Measurements from ENCODE around the gene DGCR8. TPM values are rescaled to one million over a fixed set of nuclear protein-coding genes. Genes with fewer than 3 reads are reported as not detected.

The DGCR8 gene
- total RNA-seq, 1 donor from 2014 or later, result 35.5 TPM

DNA sequence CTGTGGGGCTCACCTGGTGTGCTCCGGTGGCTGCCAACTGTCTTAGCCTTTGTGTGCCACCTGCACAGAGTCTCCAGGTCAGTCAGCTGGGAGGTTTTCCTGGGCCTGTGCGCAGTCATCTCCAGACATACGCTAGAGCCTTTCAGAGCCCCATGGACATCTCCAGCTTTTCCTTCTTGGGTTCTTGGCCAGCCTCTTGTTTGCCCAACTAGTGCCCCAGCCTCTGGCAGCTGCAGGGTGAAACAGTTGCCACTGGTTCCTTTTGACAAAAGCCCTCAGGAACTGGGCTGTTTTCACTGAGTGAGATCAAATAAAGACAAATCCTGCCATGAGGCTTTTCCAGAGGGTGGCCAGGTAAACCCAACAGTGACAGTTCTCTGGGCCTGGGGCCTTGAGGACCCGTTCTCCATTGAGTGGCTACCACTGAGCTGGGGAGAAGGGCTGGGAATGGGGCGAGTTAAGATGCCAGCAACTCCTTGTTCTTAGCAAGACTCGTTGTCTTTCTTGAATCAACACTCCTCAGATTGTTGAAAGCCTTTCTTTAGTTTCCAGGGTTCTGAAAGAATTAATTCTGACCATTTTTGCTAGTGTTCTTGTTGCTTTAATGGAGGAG lies 19.2 kb downstream of the DGCR8 start:
- Histone ChIP-seq H3K9me3 (no peaks in the 10 kb centered on the region), H3K4me3 (no peak overlapping the region), H3K36me3 (peaks cover 87% of the 10 kb centered on the region), H3K27me3 (no peaks in the 10 kb centered on the region), H3K27ac (no peak overlapping the region), H3K4me1 (no peaks in the 10 kb centered on the region)
- DNase-seq (no peak), ATAC-seq (no peak)
- TF ChIP-seq, protein P1, sequence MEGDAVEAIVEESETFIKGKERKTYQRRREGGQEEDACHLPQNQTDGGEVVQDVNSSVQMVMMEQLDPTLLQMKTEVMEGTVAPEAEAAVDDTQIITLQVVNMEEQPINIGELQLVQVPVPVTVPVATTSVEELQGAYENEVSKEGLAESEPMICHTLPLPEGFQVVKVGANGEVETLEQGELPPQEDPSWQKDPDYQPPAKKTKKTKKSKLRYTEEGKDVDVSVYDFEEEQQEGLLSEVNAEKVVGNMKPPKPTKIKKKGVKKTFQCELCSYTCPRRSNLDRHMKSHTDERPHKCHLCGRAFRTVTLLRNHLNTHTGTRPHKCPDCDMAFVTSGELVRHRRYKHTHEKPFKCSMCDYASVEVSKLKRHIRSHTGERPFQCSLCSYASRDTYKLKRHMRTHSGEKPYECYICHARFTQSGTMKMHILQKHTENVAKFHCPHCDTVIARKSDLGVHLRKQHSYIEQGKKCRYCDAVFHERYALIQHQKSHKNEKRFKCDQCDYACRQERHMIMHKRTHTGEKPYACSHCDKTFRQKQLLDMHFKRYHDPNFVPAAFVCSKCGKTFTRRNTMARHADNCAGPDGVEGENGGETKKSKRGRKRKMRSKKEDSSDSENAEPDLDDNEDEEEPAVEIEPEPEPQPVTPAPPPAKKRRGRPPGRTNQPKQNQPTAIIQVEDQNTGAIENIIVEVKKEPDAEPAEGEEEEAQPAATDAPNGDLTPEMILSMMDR (IDR thresholded peaks at IDR 0.05), result no peak
- intact Hi-C loops (cut with DNase I), result no loop called here

DNA sequence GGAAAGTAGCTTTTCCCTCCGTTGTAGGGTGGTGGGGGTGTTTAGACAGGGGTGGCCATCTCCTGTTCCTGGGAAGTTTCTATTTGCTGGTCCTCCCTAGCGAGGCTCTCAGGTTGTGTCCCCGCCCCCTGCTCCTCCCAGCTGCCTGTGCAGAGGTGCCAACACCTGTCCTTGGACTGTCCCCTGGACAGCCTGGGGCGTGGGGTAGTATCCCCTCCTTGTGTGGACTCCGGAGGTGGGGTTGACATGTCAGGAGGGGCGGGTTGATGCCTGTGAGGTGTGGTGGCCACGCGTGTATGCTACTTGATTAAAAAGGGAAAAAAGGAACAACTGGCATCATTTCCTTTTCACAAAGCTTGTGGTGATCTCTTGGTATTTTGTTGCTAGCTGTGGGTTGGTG lies 21.6 kb downstream of the DGCR8 start:
- TF ChIP-seq, protein P1 (IDR thresholded peaks at IDR 0.05), result no peak
- Histone ChIP-seq H3K4me1 (no peaks in the 10 kb centered on the region), H3K27ac (no peak overlapping the region), H3K4me3 (no peak overlapping the region), H3K9me3 (no peaks in the 10 kb centered on the region), H3K27me3 (no peaks in the 10 kb centered on the region), H3K36me3 (peaks cover 86% of the 10 kb centered on the region)
- intact Hi-C loops (cut with DNase I), result no loop called here
- no peak for ATAC-seq
- DNase-seq, result no peak

DNA sequence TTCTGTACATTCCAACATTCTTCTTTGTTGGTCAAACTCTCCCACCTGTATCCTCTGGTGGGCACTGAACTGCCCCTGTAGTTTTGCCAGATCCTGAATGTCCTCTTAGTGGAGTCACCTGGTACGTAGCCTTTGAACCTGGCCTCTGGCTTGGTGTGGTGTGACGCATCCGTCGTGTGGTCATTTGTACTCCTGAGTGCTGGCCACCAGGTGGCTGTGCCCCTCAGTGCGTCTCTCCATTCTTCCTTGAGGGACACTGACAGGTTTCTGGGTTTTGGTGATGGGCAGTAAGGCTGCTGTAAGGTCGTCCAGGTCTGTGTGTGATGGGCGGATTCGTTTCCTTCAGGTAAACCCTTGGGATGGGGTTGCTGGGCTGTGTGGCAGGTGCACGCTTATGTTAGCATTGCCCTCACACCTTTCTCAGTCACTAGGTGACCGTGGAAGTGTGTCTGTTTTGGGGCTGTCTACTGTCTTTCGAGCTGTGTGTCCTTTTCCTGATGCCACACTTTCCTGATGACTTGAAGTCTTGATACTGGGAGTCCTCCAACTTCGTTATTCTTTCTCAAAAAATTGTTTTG lies 22.3 kb downstream of the DGCR8 start:
- intact Hi-C loops (cut with DNase I), result no loop called here
- DNase-seq, result no peak
- TF ChIP-seq, protein P1 (IDR thresholded peaks at IDR 0.05), result no peak
- Histone ChIP-seq H3K27ac (no peak overlapping the region), H3K36me3 (peaks cover 86% of the 10 kb centered on the region), H3K9me3 (no peaks in the 10 kb centered on the region), H3K4me3 (no peak overlapping the region), H3K4me1 (no peaks in the 10 kb centered on the region), H3K27me3 (no peaks in the 10 kb centered on the region)
- no peak for ATAC-seq

DNA sequence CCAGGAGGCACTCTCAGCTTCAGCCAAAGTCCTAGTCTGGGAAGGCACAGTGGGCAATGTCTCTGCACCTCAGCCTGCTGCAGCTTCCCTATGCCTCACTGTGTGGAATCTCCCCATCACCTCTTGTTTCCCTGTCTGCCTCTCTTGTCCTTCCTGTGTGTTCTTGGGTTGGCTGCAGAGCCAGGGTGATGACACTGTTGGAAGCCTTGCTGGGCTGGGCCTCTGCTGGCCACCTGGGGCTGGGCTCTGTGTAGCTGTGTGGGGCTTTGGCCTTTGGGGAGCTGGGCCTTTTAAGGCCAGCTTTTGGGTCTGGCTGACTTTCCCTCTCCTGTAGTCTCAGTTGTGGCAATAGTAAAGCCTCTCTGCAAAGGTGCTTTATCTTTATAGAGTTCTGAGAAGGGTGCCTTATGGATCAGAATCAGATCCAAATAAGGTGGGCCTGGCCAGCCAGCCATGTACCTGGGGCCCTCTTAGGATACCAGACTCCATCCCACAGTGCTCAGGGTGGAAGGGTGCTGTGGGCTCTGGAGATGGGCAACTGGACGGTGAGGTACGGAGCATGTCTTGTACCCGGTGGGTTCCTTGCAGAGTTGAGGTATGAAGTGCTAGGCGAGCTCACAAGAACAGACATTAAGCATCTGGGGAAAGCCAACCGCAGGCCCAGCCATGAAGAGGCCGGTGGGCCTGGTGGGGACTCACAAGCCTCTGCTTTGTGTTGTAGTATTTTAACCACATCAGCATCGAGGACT lies 25.6 kb downstream of the DGCR8 start:
- DNase-seq, result no peak
- no peak for ATAC-seq
- TF ChIP-seq, protein P1 (IDR thresholded peaks at IDR 0.05), result no peak
- H3K9me3 ChIP-seq, result no peaks in the 10 kb centered on the region
- H3K36me3 ChIP-seq, result peaks cover 87% of the 10 kb centered on the region
- H3K27me3 ChIP-seq, result no peaks in the 10 kb centered on the region
- no peak overlapping the region for H3K27ac ChIP-seq
- intact Hi-C loops (cut with DNase I), result no loop called here
- H3K4me1 ChIP-seq, result no peaks in the 10 kb centered on the region
- no peak overlapping the region for H3K4me3 ChIP-seq

DNA sequence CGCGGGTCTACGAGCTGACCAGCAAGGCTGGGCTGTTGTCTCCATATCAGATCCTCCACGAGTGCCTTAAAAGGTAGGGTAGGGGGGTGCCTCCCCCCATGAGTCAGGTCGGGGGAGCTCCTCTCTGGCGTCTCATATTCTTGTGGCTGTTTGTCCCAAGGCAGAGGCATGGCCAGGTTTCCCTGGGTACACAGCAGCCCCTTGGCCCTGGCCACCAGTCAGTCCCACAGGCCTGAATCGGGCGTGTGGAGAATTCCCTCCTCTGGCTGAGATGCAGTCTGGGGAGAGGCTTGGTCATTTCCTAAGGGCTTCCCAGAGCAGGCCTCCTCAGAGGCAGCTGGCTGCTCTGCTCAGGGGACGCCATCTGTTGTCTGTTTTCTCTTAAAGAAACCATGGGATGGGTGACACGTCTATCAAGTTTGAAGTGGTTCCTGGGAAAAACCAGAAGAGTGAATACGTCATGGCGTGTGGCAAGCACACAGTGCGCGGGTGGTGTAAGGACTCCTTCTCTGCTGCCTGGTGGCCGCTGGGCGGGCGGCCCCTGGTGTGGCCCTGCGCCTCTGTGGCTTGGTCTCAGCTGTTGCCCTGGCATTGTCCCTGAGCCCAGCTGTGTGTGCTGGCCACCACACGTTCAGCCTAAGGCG lies 26.3 kb downstream of the DGCR8 start:
- Histone ChIP-seq H3K36me3 (peaks cover 88% of the 10 kb centered on the region), H3K27me3 (no peaks in the 10 kb centered on the region), H3K4me3 (no peak overlapping the region), H3K9me3 (no peaks in the 10 kb centered on the region), H3K27ac (no peak overlapping the region), H3K4me1 (no peaks in the 10 kb centered on the region)
- intact Hi-C loops (cut with DNase I), result no loop called here
- DNase-seq, result no peak
- ATAC-seq, result no peak
- TF ChIP-seq, protein P1 (IDR thresholded peaks at IDR 0.05), result no peak
